ENCODE measurements around the gene FMN2.
"Not testable (repeated sequence)": the region's sequence is repeated elsewhere in the genome, so short reads cannot be mapped to it uniquely, and the experiment has no call there.

Gene FMN2

GRCh38 chr1:240328382-240328781 lies 236.7 kb downstream of the FMN2 start:
- H3K9me3 ChIP-seq (ENCODE audit: control insufficient read depth, insufficient read depth, low read depth, low read length); H3K27ac ChIP-seq (ENCODE audit: extremely low read depth, low read depth, low read length); POLR2A ChIA-PET; H3K4me1 ChIP-seq (ENCODE audit: control insufficient read depth, insufficient read depth, low read length); H3K4me3 ChIP-seq (ENCODE audit: low read depth, low read length); CTCF ChIA-PET; H3K36me3 ChIP-seq (ENCODE audit: control insufficient read depth in 2 of 2, insufficient read depth in 1 of 2, low read length in 2 of 2): not testable (repeated sequence)
- TF ChIP-seq ZXDB (tag by site-specific recombination; IDR thresholded peaks at IDR 0.05) (peak; percentile 62; the same call in 1 of the 2 replicates), ZNF292 (tag by site-specific recombination; IDR thresholded peaks at IDR 0.05; ENCODE audit: borderline replicate concordance, low read depth) (peak; percentile 74; the same call in 1 of the 2 replicates), ZNF514 (tag by site-specific recombination; IDR thresholded peaks at IDR 0.05) (0 out of 2 replicates have a peak, but pooled peaks have one; percentile 68), ZNF555 (tag by site-specific recombination; conservative IDR thresholded peaks at IDR 0.05) (peak; percentile 86), GLI2 (tag by site-specific recombination; IDR thresholded peaks at IDR 0.05; ENCODE audit: borderline replicate concordance, low read depth) (peak; percentile 44; the same call in 1 of the 2 replicates), ZNF518A (tag by site-specific recombination; conservative IDR thresholded peaks at IDR 0.05; ENCODE audit: low read depth) (peak; percentile 86), ZNF623 (tag by site-specific recombination; IDR thresholded peaks at IDR 0.05) (peak; percentile 67), ZNF433 (tag by site-specific recombination; IDR thresholded peaks at IDR 0.05; ENCODE audit: low read depth) (peak; percentile 88), ZNF558 (tag by site-specific recombination; IDR thresholded peaks at IDR 0.05) (peak; percentile 64; the same call in 1 of the 2 replicates), ZBTB11 (tag by site-specific recombination; conservative IDR thresholded peaks at IDR 0.05; ENCODE audit: low read depth) (peak; percentile 80), REST (tag by site-specific recombination; IDR thresholded peaks at IDR 0.05) (peak; percentile 69; the same call in 1 of the 2 replicates), ZNF560 (tag by site-specific recombination; IDR thresholded peaks at IDR 0.05; ENCODE audit: borderline replicate concordance) (peak; percentile 72; the same call in 1 of the 2 replicates), ZNF530 (tag by site-specific recombination; IDR thresholded peaks at IDR 0.05; ENCODE audit: low read depth) (peak; percentile 55; the same call in 1 of the 2 replicates), ZNF140 (tag by site-specific recombination; IDR thresholded peaks at IDR 0.05) (peak; percentile 86), ZNF510 (tag by site-specific recombination; IDR thresholded peaks at IDR 0.05; ENCODE audit: insufficient replicate concordance) (peak; percentile 75), ZNF404 (tag by site-specific recombination; IDR thresholded peaks at IDR 0.05) (peak; percentile 81; the same call in 1 of the 2 replicates), ZNF18 (tag by site-specific recombination; IDR thresholded peaks at IDR 0.05) (0 out of 2 replicates have a peak, but pooled peaks have one; percentile 27), ZFP3 (tag by site-specific recombination; IDR thresholded peaks at IDR 0.05; ENCODE audit: low read depth) (peak; percentile 18; the same call in 1 of the 2 replicates), OVOL3 (tag by site-specific recombination; IDR thresholded peaks at IDR 0.05) (peak; percentile 22; the same call in 1 of the 2 replicates), ZNF610 (tag by site-specific recombination; IDR thresholded peaks at IDR 0.05; ENCODE audit: borderline replicate concordance) (peak; percentile 35; the same call in 1 of the 2 replicates), ZNF19 (tag by site-specific recombination; IDR thresholded peaks at IDR 0.05; ENCODE audit: low read depth) (0 out of 2 replicates have a peak, but pooled peaks have one; percentile 69), KLF7 (tag by site-specific recombination; IDR thresholded peaks at IDR 0.05; ENCODE audit: borderline replicate concordance) (peak; percentile 44; the same call in 1 of the 2 replicates), ZNF629 (tag by site-specific recombination; IDR thresholded peaks at IDR 0.05) (peak; percentile 49)
